NCI-H446 (cell line): ENCODE data around the gene PLCD3.
A peak's percentile ranks its signal among the peaks of the same experiment; 100 is the strongest.

Experiments
- DNase-seq, 2 experiments: peaks; one replicate each; lab custom pipeline; 2025; lab: John Stamatoyannopoulos, UW

Gene PLCD3, protein sequence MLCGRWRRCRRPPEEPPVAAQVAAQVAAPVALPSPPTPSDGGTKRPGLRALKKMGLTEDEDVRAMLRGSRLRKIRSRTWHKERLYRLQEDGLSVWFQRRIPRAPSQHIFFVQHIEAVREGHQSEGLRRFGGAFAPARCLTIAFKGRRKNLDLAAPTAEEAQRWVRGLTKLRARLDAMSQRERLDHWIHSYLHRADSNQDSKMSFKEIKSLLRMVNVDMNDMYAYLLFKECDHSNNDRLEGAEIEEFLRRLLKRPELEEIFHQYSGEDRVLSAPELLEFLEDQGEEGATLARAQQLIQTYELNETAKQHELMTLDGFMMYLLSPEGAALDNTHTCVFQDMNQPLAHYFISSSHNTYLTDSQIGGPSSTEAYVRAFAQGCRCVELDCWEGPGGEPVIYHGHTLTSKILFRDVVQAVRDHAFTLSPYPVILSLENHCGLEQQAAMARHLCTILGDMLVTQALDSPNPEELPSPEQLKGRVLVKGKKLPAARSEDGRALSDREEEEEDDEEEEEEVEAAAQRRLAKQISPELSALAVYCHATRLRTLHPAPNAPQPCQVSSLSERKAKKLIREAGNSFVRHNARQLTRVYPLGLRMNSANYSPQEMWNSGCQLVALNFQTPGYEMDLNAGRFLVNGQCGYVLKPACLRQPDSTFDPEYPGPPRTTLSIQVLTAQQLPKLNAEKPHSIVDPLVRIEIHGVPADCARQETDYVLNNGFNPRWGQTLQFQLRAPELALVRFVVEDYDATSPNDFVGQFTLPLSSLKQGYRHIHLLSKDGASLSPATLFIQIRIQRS

DNA sequence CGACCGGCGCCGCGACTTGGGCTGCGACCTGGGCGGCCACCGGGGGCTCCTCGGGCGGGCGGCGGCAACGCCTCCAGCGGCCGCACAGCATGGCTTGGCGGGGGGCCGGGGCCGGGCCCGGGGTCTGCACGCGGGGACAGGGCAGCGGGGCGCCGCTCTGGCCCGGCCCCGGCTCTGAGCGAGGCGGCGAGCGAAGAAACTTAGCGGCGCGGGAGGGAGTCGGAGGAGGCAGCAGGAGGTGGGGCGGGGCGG is at the start of gene PLCD3:
Gene PLCD3 (minus strand): TSS at position 196 of the 252 bp plus-strand sequence. CDS start 105 bp downstream, at position 91.
- no peak for DNase-seq

DNA sequence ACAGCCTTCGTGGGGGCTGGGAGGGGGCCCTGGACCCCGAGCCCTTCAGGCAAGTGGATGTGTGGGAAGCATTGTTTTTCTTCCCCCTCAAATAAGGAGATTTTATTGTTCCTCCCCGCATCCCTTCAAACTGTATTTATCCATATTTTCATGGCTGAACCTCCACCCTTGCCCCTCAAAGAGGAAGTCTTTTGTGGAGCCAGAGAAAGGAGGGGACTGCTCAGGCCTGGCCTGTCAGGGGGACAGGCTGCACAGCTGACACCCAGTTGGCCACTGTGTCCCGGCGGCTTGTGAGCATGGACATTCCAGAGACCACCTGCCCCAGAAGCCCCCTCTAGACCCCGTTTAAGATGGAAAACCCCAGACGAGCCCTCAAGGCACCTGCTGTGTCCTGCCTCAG is 45.2 kb upstream of the PLCD3 start:
- no peak for DNase-seq

DNA sequence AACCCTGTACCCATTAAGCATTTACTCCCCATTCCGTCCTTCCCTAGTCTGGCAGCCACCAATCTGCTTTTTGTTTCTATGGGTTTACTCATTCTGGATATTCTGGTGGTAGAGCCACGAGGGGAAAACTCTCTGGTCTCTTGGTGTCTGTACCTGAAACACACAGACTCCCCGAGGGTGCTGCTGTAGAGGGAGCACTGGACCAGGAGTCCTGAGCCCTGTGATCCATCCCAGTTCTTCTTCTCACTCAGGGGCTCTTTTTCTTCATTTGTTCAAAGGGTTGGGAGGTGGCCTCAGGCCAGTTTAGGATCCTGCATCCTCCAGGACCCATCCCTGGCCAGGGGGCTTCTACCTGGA is 43.4 kb upstream of the PLCD3 start:
- DNase-seq, result no peak

DNA sequence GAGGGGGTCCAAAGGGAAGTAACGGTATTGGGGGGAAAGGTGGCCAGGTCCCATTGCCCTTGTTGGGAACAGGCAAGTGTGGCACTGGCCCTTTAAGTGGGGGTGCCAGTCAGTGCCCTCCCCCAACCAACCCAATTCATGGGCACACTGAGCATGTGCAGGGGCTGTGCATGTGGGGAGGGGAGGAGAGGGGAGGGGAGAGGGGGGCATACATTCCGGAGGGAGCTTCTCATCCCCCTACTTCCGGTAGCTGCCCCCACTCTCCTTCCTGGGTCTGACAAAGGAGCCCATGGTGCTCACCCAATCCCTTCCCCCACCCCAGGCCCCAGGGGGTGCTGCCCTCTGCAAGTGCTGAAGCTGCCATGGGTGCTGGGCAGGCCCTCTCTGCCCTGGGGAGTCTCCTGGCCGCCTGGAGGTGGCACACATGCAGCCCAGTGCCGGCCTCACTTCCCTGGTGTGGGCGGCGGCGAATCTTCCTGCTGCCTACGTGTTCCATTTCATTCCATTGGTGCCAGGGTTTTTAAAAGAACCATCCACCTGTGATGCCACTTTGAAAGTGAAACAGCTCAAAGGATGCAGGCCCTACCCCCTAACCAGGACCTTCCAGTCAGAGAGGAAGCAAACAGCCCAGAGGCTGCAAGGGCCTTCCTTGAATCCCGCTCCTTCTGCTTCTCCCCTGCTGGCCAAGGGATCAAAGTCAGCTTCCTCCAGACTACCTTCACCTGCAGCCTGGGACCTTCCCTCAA is 40.4 kb upstream of the PLCD3 start:
- no peak for DNase-seq

DNA sequence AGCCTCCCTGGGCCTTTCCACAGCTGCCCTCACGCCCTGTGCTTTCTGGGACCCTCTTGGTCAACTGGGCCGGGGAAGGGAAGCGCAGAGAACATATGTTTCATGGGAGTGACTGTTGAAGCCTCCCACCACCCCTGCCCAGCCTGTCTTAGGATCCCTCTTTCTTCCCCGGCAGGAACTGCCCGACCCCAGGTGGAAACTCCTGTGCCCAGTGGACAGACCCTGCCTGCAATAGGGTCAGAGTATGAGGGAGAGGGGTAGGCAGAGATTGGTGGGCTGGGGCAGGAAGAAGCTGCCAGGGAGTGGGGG is 39.9 kb upstream of the PLCD3 start:
- no peak for DNase-seq

DNA sequence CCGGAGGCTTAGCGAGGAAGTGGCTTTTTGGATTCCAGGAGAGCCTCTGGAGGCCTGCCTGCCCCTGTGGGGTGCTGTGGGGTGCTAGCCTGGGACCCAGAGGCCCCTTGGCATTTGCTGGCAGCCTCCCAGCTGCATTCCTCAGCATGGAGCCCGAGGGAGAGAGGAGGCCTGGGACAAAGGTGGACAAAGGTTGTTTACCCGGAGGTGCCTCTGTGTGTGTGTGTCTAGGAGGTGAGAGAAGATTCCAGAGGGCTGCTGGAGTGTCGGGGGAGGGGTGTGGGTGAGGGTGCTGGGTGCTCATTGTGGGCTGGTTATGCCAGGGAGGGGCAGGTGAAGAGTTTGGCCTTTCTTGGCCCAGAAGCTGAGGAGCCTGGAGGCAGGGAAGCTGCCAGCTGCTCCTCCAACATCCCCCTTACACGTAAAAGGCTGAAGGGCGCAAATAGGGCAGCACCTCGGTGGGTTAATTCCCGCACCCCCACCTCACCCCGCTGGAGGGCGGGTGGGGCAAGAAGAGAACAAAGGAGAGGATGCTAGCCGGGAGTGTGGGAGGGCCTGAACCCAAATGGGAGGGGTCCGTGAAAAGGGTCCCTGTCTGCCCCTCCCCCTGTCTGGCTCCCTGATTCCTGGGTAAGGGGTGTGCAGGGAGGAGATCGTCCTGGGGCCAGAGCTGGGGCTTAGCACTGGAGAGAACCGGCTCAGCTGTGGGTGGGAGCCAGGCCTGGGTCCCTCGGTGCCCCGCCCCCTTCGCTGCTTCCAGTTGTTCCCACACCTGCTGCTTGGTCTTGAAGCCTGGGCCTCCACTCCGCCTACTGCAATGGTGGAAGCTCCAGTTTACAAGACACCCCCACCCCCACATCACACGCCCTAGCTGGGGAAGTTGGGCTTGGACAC is 39.3 kb upstream of the PLCD3 start:
- no peak for DNase-seq

DNA sequence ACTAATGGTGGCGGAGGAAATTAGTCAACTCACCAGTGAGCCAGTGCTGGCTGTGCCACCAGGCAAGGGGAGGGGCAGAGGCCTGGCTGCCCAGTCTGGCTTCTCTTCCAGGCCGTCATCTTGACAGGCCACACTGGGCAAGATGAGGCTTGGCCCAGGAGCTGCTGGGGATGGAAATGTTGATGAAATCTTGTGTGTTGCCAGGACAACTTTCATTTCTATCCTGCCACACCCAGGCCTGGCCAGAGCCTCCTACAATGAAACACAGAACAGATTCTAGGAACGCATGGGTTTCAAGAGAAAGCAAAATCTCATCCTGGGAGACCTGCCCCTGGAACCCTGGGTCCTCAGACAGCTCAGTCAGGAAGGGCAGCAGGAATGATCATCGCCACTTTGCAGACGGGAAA is 38.6 kb upstream of the PLCD3 start:
- DNase-seq, result peak in 1 of 2 experiments; percentile 18

DNA sequence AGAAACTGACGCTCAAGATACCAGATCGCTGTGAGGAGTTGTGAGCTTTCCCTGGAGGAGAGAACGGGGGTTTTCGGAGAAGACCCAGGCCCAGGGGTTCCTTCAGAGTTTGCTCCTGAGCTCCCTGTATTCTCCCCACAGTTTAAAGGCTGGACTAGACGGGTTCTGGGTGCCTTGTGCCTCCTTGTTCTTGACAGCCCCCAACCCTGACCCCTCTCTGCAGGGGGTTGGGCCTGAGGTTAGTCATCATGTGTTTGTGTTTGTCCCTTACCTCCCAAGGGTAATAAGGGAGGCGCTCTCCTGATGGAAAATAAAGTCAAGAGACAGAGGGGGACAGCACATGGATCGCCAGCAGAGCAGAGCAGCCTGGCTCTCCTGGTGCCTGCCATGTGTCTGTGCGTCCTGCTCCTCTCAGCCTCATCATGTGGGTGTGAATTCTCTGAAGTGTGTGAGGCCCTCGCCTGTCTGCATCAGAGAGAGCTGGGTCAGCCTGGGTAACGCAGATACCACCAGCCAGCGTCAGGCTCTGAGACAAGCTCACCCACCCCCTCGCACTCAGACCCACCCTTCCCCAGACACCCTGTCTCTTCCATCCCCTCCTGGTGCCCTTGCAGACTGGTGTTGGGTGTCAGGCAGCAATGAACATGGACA is 38.1 kb upstream of the PLCD3 start:
- no peak for DNase-seq

DNA sequence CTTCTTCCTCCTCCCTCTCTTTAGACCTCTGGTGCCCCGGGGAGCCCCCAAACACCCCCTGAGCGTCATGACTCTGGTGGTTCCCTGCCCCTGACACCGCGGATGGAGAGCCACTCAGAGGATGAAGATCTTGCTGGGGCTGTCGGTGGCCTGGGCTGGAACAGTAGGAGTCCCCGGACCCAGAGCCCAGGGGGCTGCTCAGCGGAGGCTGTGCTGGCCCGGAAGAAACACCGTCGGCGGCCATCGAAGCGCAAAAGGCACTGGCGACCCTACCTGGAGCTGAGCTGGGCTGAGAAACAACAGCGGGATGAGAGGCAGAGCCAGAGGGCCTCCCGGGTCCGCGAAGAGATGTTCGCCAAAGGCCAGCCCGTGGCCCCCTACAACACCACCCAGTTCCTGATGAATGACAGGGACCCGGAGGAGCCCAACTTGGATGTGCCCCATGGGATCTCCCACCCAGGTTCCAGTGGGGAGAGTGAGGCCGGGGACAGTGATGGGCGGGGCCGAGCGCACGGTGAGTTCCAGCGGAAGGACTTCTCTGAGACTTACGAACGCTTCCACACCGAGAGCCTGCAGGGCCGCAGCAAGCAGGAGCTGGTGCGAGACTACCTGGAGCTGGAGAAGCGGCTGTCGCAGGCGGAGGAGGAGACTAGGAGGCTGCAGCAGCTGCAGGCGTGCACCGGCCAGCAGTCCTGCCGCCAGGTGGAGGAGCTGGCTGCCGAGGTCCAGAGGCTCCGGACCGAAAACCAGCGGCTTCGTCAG is 36.9 kb upstream of the PLCD3 start:
- no peak for DNase-seq

DNA sequence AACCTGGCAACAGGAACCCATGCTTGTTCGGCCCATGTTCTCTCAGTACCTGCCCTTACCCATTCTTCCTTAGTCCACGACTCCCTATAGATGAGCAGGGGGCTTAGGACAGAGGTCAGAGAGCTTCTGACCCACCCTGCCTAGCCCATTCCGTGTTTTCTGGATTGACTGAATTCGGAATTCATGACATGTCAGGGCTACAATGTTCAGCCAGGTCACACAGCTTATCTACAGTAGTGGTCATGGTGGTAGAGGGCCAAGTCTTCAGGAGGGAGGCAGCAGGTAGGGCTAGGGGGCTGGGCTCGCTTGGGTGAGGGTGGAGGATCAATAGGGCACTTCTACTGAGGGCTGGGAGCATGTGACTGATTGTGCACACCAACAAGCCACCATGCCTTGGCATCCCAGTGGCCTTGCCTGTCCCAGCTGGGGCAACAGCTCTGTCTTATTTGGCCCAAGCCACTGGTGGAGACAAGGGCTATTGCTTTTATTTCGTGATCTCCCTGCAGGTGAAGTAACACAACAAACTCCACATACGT is 32.5 kb upstream of the PLCD3 start:
- no peak for DNase-seq

DNA sequence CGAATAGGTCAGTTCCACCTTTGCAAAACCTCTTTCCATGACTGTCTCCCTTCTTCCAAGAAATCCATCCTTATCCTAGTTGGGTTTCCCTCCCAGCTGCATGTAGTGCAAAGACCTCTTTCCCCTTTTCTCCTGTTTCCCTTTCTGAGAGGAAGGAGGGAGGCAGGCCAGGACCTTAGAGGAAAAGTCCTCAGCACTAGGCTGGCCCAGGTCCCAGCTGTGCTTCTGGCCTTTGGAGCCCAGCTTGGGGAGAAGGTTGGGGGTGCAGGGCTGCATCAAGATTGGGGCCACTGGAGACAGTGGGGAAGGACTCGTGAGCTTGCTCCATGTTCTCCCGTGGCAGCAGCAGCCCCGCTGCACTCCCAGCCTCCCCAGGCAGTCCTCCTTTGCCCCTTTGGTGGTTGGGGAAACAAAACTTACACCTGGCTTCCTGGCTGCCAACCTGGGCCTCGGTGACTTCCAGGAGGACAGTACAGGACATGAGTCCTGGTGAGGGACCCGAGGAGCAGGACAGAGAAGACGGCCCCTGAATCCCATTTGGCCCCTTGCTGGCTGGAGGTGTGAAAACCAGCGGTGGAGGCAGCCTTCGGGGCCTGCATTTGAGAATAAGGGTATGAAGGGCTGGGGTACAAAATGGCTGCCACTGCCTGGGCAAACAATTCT is 29.8 kb upstream of the PLCD3 start:
- no peak for DNase-seq

DNA sequence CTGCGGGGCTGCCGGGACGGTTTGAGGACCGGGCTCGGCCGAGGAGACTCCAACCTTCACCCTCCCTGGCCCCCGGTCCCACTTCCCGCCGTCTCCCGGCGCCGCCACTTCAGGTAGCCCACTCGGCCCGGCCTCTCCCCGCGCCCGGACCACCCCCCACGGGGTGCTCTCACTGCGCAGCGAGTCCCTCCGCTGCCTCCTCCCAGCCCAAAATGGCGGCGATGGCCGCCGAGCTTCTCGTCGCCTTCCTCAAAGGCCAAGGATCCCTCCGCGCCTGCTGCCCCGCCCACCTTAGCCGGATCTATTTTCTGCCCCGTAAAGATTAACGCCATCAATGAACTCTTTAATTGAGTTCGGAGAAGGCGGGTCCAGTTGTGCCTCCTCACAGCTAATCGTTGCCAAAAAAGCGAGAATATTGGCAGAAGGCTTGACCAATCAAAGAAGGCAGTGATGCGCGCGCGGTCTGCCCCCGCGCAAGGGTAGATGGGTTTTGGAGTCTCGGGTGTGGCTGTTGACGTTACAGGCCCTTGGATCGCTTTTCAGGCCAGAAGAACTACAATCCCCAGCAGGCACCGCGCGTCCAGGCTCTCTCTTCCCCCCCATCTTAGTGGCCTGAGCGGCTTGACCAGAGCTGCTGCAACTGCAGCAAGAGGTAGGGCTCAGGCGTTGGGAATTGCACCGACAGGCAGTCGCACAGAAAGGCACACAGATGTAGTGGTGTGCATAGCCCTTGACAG is 29.1 kb upstream of the PLCD3 start, which contains the start of gene HEXIM2:
Gene HEXIM2 (plus strand): TSS at position 588 of the 737 bp plus-strand sequence. CDS start 919 bp downstream, outside the sequence.
- peak; percentile 98 to 100 for DNase-seq

DNA sequence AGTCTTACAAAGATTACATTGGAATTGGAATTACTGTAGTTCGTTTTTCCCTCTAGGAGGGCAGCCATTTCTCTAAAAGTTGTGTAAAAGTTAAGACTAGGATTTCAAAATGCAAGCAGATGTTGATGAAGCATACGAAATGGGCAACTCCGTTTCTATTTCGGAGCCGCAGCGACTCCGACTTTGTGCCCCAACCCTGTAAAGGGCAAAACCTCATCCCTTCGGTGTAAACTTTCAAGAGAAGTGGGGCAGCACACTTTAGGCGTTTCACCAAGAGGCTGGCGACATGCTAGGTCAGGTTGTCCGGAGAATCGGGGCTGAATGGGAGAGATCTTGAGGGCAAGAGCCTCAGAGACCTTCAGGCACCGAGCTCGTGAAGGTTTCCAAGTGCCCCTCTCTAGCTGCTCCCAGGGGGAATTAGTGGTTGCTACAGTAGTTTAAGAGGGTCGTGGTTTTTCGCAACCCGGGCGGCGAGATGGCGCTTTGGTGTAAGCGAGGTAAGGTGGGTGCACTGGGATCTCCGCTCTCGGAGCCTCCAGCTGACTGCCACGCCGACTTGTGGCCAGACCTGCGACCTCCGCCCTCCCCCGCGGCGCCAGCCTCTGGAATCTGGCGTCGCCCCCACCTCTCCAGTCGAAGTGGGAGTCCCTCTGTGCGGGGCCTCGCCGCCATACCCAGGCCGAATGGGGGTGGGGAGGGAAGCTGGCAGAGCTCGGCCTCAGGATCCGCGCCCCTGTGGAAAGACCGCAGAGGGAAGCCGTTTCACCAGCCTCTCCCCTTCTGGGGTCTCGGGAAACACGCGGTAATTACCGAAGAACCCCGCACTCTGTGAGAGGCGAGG is 28.4 kb upstream of the PLCD3 start:
- DNase-seq, result peak in 1 of 2 experiments; percentile 55

DNA sequence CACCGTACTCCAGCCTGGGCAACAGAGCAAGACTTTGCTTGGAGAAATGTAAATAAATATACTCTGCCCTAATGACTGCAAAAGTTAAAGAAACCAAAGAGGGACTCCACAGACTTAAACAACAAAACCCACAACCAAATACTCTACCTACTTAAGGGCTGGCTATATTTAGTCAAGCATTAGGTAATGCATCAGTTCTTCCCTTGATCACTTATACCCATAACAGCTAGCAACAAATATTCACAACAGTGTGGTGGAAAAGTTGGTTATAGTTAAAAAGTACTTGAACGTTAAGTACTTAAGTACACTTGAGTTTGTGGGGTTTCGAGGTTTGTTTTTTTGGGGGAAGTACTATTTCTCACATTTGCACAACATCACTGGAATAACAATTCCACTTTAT is 23.9 kb upstream of the PLCD3 start:
- DNase-seq, result no peak

DNA sequence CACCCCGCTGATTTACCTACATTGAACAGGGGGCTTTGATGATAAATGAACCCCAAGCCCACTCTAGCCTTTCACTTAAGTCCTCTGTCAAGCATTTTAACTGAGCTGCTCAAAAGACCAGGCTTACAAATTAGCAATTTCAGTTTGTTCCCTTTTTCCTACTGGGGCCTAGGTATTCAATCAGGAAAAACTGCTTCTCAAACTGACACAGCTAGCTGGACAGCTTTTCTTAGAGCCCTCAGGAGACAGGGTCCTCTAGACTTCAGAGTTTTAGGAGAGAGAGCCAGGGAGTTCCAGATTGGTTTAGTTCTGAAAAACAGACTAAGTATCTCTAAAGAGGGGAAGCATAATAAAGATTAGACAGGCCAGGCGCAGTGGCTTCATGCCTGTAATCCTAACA is 23.2 kb upstream of the PLCD3 start:
- no peak for DNase-seq

DNA sequence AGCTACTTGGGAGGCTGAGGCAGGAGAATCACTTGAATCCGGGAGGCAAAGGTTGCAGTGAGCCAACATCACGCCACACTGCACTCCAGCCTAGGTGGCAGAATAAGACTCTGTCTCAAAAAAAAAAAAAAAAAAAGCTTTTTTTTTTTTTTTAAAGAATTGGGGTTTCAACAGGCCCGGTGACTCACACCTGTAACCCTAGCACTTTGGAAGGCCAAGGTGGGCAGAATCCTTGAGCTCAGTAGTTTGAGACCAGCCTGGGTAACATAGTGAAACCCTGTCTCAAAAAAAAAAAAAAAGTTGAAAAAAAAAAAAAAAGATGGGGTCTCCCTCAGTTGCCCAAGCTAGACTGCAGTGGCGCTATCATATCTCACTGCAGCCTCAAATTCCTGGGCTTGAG is 22.7 kb upstream of the PLCD3 start:
- no peak for DNase-seq

DNA sequence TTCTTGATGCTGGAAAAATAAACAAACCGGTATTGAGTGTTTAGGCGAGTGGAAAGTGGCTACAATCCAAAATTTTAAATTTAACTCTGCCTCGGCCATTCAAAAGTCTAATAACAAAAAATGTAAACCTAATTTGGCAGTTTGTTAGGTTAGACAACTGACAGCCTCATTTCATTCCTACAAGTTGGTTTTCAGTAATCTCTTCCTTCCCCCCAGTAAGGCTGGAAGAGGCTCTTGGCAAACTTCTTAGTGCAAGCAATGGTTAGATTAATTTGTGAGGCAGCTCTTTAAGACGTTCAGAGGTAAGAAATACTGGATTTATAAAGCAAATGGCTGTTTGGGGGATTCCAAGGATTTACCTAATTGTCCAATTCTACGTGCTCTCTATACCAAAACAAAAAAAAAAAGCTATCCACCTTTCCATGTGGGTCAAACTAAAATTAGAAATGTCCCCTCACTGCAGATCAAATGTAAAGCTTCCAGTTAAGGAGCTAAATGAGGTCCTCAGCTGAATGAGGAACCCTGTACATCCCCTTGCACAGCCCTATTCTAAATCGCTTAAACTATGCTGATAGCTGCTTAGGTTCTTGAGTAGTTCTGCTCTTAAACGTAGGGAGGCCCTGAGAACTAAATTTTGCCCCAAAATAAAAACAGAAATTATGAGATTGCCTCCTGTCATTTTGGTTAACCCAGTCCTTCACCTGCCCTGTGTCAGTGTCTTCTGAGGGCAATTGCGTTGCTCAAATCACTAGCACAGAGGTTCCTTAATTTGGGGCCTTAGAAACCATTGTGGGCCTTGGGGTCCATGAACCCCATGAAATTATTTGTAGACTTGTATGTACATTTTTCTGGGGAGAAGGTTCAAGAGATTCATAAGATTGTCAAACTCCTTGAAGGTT is 18.8 kb upstream of the PLCD3 start:
- DNase-seq, result no peak
